ENCODE data around the gene GALNT14.

- no peak for TF ChIP-seq CTCF (tag by site-specific recombination; IDR thresholded peaks at IDR 0.05)
- TF ChIP-seq TCF7L2 (IDR thresholded peaks at IDR 0.05; ENCODE audit: borderline replicate concordance, low read depth, low read length) = no peak
- TF ChIP-seq ZNF624 (tag by site-specific recombination; IDR thresholded peaks at IDR 0.05) = no peak
- TF ChIP-seq KLF1 (tag by site-specific recombination; IDR thresholded peaks at IDR 0.05) = no peak
- no peak for TF ChIP-seq ZNF626 (tag by site-specific recombination; IDR thresholded peaks at IDR 0.05)
- TF ChIP-seq SALL2 (tag by site-specific recombination; IDR thresholded peaks at IDR 0.05; ENCODE audit: borderline replicate concordance) = no peak
- TF ChIP-seq IKZF3 (tag by site-specific recombination; IDR thresholded peaks at IDR 0.05) = no peak
- no peak for TF ChIP-seq ZNF423 (tag by site-specific recombination; IDR thresholded peaks at IDR 0.05)
- TF ChIP-seq ZNF146 (tag by site-specific recombination; IDR thresholded peaks at IDR 0.05) = no peak
- TF ChIP-seq SCRT2 (tag by site-specific recombination; IDR thresholded peaks at IDR 0.05) = no peak
- no peak for TF ChIP-seq ZNF133 (tag by site-specific recombination; IDR thresholded peaks at IDR 0.05)
- TF ChIP-seq ELK4 (IDR thresholded peaks at IDR 0.05; ENCODE audit: borderline replicate concordance, low read depth, low read length) = no peak
- no peak for TF ChIP-seq ZNF830 (tag by site-specific recombination; IDR thresholded peaks at IDR 0.05; ENCODE audit: low read depth)
- no peak for TF ChIP-seq GLIS1 (tag by site-specific recombination; IDR thresholded peaks at IDR 0.05)
These were observed 9.4 kb upstream of the GALNT14 start for GRCh38 chr2:31147645-31148044.
